ENCODE results near the gene HSD3B2. TPM values are rescaled to one million over a fixed set of nuclear protein-coding genes. Genes with fewer than 3 reads are reported as not detected.

HSD3B2 gene
- total RNA-seq, 1 donor from 2014 or later: 0.20 TPM

DNA sequence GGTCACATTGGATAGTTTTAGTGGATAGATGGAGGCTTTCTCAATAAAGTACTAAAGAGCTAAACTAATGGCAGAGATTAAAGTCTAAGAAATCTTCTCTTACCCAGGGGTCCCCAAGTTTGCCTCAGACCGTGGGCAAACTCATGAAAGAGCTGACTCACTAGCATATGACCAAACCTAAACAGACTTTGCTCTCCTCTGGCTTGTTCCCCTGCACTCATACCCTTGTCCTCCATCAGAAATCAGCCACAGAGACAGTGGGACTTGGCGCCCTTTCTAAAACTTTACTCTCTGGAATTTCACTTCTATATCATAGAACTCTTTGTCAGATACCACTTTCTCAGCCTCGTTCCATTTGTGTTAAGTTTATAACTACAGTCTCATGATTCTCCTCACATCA lies 17.0 kb upstream of the HSD3B2 start:
- DNase-seq: no peak

DNA sequence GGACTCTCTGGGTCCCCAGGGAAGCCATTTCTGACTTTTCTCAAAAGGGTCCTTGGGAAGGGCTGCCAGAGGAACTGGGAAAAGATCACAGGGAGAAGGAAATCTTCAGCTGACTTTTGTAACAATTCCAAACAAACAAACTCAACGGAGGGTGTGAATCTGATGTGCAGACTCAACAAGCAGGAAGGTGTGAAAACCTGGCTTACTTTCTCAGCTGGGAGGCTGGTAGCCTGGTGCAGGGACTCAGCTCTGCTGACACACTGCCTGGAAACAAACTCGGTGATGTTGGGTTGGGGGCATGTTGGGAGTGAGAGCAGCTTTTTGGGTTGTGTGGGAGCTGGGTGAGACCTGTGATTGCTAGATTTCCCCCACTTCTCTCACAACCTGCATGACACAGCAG lies 10.2 kb upstream of the HSD3B2 start:
- DNase-seq: no peak

DNA sequence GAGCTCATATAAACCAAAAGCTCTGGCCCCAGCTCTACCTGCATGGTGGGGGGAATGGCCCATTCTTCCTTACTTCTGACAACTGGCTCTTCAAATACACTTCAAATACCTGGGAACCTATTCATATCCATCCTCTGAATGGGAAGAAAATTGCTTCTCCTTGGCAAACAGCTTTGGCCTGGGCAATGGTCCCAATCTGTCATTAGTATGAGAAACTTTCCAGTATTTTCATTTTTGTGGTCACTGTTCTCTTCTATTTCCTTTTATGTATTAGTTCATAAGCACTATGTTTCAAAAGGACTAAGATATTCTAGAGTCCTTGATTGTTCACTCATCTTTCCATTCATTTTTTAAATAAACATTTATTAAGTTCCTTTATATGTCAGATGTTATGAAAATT lies 5.2 kb upstream of the HSD3B2 start:
- DNase-seq: no peak

DNA sequence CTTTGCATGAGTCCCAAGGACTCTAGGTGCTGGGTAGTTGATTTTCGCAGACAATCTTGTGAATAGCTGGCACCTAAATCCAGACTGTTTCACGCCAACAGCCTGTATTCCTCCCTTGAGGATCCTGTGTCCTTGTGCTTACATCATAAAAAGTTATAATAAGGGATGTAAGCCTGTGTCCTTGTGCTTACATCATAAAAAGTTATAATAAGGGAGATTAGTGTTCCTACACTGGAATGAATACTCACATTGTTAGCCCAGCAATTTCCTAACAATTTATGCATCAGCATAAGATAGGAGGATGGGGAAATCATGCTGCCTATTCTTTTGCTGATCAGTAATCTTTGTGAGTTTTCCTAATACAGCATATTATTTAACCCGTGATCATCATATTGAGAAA lies 4.0 kb upstream of the HSD3B2 start:
- DNase-seq: no peak

DNA sequence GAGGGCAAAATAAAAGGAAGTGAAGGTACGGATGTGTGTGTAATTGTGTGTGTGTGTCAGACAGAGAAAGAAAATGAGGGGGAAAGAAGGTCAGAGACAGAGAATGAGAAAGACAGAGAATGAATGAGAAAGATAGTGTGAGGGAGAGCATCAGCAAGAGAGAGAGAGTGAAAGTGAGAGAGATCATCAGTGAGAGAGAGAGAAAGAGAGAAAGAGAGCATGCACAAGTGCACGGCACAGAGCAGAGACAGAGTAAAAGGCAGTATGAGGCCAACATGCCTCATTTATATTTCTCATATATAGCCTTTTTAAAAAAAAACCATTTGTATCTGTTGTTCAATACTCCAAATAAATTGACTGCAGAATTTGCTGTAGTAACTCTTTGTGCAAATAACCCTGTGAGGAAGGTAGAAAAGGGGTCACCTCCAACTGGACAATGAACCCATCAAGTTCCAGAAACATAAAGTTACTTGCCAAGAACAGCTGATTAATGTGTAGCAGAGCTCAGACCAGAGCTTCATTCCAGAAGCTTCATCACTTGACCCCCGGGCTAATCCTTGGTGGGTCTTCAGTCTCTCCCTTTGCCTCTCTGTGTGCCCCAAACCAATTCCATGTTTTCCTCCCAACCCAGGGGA lies 1.2 kb downstream of the HSD3B2 start:
- no peak for DNase-seq

DNA sequence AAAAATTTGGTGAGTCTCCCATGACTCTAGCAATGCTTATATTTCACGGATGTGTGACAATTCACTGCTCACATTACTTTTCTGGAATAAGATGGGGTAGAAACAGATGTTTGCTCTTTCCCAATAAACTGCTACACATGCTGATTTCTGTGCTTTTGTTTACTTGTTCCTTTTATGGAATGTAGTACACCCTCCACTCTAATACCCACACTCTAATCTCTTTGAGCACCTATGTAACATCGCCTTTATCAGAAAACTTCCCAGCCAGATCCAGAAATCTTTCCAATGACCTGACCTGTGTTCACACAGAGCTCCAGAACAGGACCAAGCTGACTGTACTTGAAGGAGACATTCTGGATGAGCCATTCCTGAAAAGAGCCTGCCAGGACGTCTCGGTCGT lies 4.2 kb downstream of the HSD3B2 start:
- peak; percentile 12 for DNase-seq

DNA sequence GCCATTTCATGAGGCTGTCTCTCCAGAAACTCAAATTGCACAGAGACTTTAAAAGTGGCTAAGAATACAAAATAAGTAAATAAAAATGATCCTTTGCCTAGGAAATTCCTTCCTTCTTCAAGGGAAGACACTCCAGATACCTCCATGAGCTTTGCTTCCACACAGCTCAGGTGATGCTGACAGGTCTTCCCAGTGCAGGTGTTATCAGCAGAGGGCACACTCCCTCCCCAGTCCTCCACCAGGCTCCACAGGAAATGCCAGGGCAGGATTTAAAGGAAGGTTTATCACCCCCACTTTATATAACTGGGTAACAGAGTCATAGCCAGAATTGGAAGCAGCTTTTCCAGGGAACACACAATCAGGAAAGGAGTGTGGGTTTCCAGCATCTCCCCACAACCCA lies 5.7 kb downstream of the HSD3B2 start:
- DNase-seq: no peak

DNA sequence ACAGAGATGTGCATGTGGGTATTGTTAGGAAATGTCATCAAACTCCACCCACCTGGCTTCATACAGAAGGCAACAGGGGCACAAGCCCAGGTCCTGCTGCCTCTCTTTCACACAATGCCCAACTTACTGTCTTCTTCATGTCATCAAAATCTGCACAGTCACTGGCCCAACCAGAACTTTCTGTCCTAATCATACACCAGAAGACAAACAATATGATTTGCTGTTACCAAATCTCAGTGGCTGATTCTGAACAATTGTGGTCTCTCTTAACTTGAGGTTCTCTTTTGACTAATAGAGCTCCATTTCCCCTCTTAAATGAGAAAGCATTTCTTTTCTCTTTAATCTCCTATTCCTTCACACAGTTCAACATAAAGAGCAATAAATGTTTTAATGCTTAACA lies 7.7 kb downstream of the HSD3B2 start:
- no peak for DNase-seq

DNA sequence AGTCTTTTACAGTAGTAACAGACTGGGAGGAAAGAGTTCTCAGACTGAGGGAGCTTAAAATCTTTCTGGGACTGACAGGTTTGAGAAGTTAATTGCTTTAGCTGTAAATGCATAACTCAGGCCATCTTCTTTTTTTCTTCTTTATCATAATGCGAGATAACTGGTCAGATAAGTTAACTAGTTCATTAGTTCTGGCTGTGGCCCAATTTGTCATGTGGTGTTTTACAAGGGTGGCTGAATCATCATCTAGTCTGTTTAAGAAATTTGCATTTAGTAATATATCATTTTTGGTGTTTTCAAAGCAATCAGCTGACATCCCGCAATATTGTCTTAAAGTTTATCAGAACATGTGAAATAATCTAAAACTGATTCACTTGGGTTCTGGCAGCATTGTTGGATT lies 14.0 kb downstream of the HSD3B2 start:
- DNase-seq: no peak

DNA sequence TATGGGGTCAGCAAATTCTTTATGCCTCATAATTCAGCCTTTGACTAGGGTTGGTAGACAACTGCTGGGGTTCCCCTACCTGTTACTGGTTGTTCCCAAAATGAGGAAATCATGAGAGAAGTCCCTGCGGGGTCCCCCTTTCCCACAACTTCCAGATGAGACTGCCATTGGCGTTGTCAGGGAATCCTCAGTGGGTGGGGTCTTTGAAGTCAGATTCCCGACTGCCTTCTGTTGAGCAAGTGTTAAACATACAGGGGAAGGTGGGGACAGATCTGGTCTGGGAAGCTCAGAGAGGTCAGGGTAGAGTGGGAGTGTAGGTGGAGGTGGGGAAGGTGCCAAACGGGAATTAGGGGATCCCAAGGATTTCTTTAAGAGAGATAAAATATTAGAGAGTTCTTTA lies 14.7 kb downstream of the HSD3B2 start:
- no peak for DNase-seq

DNA sequence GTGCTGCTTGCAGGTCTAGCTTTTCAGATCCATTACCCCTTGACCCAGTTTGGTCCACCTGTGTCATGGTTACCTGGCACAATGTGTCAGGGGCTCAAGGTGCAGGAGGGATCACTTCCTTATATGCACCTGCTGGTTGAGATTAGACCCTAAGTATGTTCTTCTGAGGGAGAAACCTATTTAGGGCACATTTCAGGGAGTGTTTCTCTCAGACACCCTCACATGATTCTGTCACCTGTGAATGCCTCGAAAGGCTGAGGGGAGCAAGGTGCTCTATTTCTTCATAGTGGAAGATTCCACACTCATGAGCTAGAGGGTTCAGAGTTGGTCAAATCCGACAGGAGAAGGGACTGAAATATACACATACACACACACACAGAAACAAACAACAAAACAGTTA lies 15.5 kb downstream of the HSD3B2 start:
- DNase-seq: no peak

DNA sequence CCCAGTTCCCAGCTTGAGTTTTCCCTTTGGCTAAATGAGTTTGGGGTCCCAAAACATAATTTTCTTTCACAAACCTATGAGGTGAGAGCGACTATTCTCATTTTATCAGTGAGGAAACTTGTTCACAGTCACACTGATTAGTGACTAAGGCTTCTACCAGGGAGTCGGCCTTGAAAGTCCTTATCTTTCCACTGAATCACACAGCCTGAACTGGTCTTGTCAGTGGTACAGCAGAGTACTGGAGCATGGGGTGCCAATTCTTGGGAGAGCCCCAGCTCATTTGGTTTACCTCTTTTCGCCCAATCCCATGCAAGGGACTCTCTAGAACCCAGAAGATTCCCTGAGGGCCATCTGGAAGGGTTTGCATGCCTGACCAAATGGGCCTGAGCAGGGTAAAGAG lies 16.9 kb downstream of the HSD3B2 start:
- no peak for DNase-seq

DNA sequence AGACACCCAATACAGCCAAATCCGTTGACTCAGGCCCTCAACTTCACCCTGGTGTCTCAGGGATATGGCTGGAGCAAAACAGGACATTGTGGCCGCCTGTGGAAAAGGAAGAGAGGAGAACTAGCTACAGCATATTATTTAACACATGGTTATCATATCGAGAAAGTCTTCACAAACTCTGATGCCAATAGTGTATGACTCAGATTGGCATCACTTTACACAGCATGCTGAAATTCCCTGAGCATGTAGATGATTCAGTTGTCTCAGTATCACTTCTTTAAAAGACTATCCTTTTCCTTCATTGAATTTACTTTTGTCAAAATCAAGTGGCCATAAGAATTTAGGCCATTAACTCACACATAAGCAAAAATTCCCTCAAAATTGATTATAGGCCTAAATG lies 20.1 kb downstream of the HSD3B2 start:
- DNase-seq: no peak

DNA sequence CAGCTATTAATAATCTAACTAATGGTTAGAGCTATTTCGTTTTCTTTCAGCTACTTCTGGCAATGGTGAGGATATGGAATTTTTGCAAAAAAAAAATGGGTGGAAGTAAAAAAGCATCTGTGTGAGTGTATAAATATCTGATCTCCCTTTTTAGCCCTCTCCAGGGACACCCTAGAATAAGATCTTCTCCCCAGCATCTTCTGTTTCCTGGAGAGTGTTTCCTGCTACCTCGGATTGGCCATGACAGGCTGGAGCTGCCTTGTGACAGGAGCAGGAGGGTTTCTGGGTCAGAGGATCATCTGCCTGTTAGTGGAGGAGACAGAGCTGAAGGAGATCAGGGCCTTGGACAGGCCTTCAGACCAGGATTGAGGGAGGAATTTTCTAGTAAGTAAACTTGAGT lies 23.8 kb downstream of the HSD3B2 start:
- no peak for DNase-seq

DNA sequence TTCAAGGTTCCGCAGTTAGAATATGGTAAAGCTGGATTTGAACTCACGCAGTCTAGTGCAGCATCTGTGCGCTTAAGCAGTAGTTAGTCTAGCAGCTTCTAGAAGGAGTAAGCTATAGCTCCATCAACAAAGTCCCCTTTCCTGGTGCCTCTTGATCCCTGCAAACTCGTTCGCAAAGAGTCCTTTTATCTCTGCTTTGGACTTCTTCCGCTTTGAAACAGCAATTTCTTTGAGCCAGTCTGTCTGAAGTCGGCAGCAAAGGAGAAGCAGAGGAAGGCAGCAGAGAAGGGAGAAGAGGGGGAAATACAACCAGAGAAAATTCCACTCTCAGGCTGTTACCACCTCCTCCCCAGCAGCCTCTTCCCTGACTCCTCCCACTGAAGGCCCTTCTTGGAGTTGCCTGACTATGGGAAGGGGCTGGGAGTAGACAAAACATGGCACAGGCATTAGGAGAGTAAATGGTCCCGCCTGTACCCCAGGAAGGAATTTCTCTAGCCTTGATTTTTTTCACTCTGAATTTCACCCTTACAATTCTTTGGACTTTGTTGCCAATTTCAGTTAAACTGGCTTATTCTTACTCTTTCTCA lies 25.9 kb downstream of the HSD3B2 start:
- no peak for DNase-seq

DNA sequence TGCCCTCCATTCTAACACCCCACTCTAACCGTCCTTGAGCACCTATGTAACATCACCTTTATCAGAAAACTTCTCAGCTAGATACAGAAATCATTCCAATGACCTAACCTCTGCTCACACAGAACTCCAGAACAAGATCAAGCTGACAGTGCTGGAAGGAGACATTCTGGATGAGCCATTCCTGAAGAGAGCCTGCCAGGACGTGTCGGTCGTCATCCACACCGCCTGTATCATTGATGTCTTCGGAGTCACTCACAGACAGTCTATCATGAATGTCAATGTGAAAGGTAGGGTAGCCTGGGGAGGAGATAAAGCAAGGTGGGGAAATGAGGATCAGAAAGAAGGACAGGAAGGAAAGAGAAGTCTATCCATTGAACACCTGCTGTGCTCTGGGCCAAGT lies 27.8 kb downstream of the HSD3B2 start:
- no peak for DNase-seq

DNA sequence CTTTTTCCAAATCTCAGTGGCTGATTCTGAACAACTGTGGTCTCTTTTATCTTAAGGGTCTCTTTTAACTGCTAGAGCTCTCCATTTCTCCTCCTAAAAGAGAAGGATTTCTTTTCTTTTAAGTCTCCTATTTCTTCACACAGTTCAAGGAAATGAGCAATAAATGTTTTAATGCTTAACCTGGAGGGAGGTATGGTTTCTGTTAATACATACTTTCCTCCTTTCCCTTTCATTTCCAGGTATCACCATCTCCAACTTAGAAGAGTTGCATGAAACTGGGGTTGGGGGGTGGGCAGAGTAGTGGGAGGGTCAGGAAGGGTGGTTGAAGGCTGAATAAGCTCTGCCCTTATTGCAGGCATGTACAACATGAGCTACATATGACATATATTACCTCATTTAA lies 31.4 kb downstream of the HSD3B2 start:
- no peak for DNase-seq

DNA sequence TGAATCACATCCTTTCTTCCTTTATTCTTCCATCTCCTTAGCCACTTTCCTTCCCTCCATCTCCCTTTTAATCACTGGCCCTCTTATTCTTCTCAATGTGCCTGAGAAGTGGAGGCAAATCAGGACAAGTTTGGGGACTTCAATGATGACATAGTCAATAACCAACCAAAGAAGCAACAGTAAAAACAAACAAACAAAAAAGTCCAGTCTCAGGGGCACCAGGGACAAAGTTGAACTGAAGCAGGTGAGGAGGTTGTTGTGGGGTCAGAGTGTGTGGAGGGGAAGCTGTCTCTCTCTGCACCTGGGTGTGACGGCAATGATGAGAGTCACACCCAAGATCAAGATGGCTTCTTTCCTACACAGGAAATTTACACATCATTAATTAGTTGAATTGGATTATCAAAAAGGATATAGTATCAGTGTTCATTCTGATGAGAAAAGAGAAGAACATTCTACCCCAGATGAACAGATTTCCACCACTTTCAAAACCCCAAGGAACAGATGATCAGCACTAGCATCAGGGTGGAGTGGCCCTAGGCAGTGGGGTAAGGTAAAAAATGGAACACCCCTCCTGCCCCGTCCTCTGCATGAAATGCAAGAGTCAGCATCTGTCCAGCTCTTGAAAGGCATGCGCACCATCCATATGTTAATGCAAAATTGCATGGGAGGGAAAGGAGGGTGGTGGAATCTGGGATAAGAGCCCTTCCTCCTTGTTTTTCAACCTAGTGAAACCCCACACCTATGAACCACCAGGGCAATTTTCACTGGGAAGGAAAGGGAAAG lies 32.6 kb downstream of the HSD3B2 start:
- DNase-seq: no peak

DNA sequence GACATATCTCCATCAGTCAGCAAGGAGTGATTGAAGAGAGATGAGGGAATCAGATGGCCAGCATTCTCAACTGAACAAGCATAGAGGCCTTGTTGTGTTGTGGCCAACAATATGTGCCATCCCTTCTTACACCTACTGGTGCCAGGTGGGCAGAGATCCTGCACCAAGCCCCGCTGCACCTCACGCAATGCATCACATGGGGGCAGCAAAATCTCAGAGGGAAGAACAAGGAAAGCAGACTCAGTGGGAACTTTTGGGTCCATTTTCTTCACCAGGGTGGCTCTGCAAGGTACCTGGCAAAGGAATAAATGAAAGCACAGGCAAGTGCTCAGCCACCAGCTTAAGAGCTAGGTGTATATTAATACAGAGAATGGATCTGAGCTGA lies 33.2 kb downstream of the HSD3B2 start:
- no peak for DNase-seq

DNA sequence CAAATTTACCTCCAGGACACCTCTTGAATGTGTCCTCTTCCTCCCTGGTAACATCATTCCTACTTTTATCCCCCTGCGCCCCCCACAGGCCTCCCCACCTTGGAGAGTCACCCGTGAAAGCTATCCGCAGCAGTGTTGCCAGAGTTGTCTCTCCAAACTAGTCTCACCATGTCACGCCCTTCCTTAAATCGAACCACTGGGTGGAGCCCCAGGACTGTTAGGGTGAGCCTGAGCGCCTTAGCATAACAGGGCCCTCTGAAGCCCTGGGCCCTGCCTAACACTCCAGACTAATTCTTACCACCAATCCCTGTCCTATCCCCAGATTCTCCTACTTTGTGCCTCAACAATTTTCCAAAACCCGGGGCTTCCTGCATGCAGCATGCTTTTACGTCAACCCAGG lies 35.0 kb downstream of the HSD3B2 start:
- no peak for DNase-seq

DNA sequence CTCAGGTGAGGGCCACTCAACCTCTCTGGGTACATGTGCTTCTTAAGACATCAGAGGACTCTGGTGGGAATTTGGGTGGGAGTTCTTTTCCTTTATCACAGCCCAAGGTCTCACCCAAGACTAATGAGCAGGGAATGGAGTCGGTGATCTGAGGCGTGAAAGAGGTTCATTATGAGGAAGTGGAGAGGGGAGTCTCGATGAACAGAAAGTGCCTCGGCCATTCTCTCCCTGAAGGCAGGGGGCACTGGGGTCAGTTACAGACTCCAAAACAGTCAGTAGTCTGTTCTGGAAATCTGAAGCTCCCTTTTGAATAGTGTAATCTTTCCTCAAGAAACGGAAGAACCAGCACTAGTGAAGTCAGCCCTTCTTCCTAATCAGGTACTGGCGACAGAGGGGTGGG lies 36.2 kb downstream of the HSD3B2 start:
- no peak for DNase-seq

DNA sequence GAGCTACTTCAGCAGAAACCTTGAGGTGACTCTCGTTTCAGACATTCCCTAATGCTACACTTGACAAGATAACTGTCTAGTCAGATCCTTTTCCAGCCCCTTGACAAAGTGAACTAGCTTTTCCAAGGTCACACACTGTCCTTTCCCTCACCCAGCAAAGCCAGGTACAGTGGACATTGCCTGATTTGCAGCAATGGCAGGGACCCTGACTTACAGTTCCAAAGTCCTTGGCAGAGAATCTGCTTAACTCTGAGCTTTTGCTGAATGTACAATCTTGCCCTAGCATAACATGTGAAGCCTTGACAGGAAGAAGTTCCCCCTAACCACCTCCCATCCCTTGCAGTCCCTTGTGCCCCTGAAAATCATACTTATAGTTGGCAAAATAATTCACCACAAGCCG lies 37.1 kb downstream of the HSD3B2 start:
- DNase-seq: no peak

DNA sequence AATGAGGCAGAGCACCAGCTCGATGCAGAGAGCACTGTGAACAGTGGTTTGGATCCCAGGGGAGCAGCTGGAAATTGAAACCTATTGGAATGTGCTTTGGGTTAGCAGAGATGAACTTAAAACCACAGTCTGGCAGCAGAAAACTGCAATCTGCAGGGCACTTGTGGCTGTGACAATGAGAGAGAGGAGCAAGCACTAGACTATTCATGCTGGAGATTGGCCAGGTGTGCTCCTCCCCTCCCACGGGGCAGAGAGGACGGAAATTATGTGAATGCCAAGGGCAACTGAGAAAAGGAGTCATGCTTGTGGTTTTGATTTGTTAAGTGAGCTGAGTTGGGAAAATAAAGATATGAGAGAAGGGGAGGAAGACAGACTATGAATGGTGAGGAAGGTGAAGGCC lies 38.1 kb downstream of the HSD3B2 start:
- DNase-seq: peak; percentile 21

DNA sequence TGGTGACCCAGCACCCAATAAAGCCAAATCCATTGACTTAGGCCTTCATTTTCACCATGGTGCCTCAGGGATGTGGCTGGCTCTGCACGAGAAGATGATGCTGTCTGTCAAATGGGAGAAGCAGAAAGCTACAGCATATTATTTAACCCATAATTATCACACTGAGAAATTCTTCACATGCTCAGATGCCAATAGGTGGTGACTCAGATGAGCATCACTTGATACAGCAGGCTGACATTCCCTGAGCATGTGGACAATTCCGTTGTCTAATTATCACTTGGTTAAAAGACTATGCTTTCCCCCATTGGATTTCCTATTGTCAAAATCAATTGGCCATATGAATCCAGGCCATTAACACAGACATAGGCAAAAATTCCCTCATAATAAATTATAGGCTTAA lies 48.0 kb downstream of the HSD3B2 start:
- no peak for DNase-seq
